Hematopoietic multipotent progenitor cell (in vitro differentiated cells): Measurements from ENCODE around the gene CRYAA. TPM values are rescaled to one million over a fixed set of nuclear protein-coding genes. Genes with fewer than 3 reads are reported as not detected.

ENCODE experiments used
- DNase-seq, 3 donors: peaks; one replicate each; pipeline ENCODE4 v3.0.0-alpha.2; 2011 to 2015; ENCODE audit warnings: low read depth in 2 of 3, low spot score in 2 of 3
- total RNA-seq: library from RNA; depleted of rRNA; stranded (reverse); fragments of >200 nt; gene quantifications from one replicate; pipeline ENCODE4 v1.2.3, GENCODE V29; 2012

CRYAA gene
- total RNA-seq, 1 donor: not detected

DNA sequence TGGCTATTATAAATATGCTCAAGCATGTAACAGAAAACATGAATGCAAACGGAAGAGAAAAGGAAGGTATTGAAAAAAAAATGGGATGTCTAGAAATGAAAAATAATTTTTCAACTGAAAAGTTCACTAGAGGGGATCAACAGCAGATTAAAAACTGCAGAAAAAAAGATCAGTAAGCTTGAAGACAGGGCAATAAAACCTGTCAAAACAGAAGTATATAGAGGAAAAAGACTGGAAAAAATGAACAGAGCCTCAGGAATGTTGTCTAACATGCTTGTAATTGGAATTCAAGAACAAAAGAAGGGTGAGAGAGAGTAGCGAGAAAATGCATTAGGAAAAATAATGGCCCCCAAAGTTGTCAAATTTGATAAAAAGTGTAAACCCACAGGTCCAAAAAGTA lies 29.6 kb downstream of the CRYAA start:
- no peak for DNase-seq

DNA sequence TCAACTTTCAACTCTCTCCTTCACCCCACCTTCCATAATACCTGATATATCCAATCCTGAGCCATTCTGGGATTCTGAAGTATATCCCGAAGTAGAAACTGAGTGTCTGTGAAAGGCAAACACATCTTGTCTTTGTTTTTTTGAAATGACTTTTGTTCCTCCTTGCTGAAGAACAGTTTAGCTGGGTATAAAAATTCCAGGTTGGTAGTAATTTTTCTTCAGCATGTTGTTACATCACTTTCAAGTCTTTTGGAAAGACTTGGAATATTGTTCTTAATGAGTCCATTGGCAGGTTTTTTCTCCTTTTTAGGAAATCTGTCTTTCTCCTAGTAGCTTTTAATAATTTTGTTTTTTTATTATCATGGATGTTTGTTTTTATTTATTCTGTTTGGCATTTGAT lies 32.7 kb downstream of the CRYAA start:
- no peak for DNase-seq

DNA sequence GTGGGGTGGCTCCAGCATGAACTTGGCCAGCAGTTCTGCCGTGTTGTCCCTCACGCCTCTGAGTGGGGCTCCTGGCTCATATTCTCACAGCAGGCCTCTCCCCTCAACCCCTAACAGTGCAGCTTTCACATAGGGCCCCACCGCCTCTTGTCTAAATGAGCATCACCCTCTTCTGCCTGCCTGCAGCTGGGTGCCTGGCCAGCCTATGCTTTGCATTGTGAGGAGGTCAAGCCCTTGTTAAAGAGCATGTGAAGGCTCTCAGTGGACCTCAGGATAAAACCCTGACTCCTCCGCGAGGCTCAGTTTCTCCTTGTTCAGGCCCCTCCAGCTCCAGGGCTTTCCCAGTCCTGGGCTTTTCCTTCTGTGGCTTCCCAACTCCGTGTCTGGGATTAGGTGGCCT lies 34.8 kb downstream of the CRYAA start:
- no peak for DNase-seq

DNA sequence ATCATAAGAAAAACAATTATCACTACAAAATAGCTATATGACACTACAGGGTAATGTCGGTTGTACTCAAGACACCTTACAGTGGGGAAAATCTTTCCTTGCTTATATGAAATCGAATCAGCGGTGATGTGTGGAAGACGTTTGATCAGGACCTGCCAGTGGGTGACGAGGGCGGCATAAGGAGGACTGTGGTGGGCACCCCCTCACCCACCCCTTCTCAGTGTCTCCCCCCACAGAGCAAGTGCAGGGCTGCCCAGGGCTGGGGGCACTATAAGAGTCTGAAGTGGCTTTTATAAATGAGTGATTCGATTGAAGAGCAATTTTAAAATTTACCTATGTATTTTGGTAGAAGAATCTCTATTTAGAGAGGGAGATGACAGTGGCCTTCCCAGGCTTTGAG lies 35.8 kb downstream of the CRYAA start:
- no peak for DNase-seq

DNA sequence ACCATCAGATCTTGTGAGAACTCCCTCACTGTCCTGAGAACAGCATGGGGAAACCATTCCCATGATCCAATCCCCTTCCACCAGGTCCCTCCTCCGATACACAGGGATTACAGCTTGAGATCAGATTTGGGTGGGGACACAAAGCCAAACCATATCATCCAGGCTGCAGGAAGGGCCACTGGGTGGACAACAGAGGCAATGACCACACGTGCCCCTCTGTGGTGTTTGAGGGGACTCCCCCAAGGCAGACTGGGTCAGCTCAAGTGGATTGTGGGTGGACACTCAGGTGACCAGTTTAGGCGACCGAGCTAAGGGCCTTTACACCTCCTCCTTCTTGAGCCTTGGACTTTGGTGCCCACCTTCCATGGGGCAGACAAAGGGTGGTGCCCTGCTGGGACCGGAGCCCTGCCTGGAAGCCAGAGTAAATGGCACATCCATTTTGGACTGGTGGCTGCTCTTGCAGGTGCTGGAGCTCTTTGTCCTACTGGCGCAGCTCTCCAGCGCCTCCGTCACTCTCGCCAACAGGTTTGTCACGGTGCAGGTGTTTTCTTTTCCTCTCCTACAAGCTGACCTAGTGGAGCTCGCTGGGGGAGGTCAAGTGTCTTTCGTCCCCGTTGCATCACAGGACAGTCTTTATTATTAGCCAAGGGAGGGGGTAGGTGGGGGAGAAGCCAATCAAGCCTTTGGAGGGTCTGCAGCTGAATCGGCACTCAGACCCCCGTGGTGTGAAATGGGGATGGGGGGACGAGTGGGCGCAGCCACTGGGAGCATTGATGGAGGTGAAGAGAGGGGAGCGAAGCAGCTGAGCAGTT lies 37.6 kb downstream of the CRYAA start:
- DNase-seq: no peak

DNA sequence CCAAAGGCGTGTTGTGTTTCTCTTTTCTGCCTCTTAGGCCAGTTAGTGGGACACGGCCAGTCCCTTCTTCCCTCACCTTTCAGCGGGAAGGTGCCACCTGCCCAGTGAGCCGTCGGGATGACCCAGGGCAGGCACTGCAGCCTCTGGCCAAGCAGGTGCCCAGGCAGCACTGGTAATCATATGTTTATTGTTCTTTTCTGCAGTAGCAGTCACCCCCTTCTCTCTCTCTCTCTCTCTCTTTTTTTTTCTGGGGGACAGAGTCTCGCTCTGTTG lies 38.2 kb downstream of the CRYAA start:
- no peak for DNase-seq

DNA sequence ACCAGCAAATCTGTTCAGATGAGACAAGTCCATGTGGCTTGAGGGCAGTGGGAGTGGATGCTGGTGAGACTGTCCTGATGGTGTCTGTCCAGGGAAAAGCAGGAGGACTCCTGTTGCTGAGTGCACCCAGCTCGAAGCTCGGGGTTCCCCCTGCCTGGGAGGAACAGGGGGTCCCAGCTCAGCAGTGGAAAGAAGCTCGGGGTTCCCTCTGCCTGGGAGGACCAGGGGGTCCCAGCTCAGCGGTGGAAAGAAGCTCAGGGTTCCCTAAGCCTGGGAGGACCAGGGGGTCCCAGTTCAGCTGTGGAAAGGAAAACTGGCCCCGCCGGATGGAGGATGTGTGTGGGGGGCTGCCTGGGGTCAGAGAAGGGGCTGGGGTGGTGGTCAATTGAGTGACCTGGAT lies 39.1 kb downstream of the CRYAA start:
- no peak for DNase-seq

DNA sequence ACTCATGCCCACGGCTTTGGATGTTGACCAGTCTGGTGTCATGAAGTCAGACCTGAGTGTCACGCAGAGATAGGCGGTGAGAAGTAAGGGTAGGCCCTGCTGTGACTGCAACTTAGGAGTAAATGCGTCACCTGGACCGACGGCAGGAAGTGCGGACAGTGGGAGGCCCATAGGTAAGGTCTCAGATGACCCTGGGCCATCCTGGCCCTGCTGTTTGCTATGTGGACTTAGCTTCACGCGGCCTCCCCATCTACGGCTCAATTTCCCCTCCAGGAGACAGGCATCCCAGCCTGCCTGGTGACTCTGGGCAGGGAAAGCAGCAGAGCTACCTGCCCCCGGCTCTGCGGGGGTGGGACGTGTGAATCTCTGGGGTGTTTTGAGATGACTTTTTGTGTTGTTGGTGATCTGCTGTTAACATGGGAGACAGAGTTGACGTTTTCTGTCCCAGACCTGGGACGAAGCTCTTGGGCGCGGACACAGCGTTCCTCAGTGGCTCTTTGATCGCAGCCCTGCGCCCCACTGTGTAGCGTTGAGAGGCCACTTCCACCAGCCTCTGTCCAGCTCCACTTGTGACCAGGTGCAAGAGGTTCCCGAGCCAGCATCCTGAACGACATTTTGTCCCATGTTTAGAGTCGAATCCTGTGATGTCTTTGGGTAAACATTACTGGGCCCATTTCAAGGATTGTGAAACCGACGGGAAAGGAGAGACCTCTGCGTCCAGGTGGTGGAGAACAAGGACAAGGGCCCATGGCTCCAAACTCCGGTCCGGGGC lies 39.9 kb downstream of the CRYAA start:
- DNase-seq: no peak

DNA sequence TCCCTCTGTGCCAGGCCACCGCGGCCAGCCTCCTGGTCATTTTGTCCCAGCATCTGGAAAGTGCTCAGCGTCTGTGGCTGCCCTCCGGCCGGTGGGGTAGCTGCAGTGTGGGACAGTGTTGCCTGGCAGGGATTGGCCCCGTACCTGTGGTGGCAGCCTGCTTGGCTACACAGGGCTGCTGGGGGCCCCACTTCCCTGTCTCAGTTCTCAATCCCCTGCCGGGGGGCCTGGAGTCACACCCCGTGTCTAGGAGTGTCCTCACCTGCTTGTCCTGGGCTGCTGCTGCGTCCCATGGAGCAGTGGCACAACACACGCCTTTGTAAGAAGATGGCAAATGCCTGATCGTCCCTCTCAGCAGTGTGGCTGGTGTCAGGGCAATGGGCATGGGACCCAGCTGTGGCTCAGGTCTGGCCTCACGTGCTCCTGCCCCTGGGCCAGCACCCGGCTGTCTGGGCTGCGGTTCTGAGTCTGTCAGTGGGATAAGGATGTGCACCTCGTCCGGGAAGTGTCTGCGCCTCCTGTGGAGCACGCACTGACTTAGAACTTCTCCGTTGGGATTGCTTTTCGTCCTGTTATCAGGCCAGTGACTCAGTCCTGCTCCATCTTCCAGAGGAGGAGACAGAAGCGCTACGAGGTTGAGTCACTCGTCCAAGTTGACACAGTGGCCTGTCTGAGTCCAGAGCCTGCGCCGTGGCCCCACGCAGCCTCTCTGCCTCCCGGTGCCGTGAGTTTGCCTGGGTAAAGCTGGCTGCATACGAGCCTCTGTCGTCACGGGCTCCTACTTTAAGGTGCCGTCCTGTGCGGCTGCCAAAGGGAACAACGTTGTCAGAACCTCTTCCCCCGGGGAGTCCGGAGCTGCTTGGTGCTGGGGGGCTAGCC lies 41.0 kb downstream of the CRYAA start:
- no peak for DNase-seq

DNA sequence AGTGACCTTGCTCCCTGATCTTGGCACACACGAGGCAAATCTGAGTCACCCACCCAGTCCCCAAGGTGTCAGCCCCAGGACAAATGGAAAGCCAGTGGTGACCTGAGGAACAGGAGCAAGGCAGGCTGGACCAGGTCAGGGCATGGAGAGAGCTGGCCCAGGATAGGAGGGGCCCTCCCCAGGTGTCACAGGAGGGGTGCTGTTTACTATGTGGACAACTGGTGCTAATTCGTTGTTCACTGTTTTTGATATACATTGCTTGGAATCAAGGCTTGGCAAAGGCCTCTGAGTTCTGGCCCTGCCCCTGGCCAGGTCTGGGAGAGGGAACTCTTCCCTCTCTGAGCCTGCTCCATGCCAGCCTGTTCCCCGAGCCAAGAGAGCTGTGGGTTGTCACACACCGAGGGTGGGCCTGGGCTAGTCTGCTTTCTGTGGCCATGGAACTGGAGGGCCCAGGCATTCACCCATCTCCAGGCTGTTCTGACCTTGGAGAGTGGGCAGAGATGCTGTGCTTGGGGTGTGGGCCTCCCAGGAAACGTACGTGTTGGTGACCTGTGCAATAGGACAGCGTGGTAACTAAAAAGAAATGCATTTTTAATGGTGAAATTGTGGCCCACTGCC lies 41.8 kb downstream of the CRYAA start:
- DNase-seq: no peak

DNA sequence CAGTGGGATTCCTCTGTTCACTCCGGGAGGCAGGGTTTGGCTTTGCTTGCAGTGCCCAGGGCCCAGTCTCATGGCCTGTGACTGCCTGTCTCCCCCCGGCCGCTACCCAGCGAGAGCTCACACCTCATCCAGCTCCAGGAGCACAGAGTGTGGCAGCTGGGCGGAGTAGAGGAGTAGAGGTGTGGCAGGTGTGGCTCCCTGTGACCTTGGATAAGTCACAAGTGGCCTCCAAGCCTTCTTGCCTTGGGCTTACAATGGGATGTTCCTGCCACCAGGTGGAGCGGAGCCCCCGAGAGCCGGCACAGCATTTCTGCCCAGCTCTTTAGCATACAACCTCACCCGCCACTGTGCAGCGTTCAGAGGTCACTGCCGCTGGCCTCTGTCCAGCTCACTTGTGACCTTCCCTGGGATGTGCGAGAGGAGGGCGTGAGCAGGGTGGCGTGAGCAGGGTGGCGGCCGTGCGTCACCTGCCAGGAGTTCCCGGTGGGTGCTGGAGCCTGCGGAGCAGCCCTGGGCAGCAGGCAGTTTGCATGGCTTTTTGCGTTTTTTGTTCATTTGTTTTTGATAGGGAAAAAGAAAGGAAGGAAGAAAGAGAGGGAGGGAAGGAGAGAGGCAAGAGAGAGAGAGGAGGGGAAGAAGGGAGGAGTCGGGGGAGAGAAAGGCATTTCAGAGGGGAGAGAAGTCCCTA lies 42.4 kb downstream of the CRYAA start:
- DNase-seq: no peak

DNA sequence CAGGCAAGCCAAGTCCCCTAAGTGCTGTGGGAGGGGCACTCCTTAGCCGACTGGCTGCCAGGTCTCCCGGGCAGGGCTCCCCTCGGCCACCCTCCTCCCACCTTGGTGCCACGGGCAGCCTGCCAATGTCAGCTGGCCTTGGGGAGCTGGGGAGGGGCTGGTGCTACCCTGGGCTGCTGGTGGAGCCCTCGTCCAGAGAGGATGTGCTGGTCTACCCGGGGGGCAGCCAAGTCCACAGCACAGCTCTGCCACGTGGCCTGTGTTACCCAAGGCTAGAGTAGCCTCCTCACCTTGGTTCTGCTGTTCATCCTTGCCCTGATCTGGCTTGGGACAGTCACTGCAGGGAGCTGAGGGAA lies 42.9 kb downstream of the CRYAA start:
- DNase-seq: no peak

Other genes starting within 250 kb of the CRYAA start
- gene ERVH48-1, start 243.4 kb upstream of the CRYAA start, total RNA-seq: under 0.01 TPM
- gene PKNOX1, start 194.4 kb upstream of the CRYAA start, total RNA-seq: 13.7 TPM
- gene CBS, start 93.2 kb upstream of the CRYAA start, total RNA-seq: 0.81 TPM
- 23.7 TPM for gene U2AF1, start 61.4 kb upstream of the CRYAA start, total RNA-seq